Measurements from ENCODE around the gene TMC8.

- TF ChIP-seq, protein P1, sequence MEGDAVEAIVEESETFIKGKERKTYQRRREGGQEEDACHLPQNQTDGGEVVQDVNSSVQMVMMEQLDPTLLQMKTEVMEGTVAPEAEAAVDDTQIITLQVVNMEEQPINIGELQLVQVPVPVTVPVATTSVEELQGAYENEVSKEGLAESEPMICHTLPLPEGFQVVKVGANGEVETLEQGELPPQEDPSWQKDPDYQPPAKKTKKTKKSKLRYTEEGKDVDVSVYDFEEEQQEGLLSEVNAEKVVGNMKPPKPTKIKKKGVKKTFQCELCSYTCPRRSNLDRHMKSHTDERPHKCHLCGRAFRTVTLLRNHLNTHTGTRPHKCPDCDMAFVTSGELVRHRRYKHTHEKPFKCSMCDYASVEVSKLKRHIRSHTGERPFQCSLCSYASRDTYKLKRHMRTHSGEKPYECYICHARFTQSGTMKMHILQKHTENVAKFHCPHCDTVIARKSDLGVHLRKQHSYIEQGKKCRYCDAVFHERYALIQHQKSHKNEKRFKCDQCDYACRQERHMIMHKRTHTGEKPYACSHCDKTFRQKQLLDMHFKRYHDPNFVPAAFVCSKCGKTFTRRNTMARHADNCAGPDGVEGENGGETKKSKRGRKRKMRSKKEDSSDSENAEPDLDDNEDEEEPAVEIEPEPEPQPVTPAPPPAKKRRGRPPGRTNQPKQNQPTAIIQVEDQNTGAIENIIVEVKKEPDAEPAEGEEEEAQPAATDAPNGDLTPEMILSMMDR (IDR thresholded peaks at IDR 0.05; ENCODE audit: extremely low read depth in 1 of 2, insufficient read depth in 1 of 2, low read depth in 1 of 2, low read length in 2 of 2): no peak
- no peak for TF ChIP-seq POLR2A (IDR thresholded peaks at IDR 0.05; ENCODE audit: low read depth, low read length)
- TF ChIP-seq EZH2 (IDR thresholded peaks at IDR 0.05; ENCODE audit: borderline replicate concordance, low read depth, low read length, severe bottlenecking): no peak
Observed at GRCh38 chr17:78111016-78111726, 19.4 kb upstream of the TMC8 start.
